NT2/D1 (cell line): ENCODE measurements around the gene CAD.

Experiments used
- DNase-seq: peaks from one replicate; pipeline ENCODE4 v3.0.0-alpha.2; 2011; ENCODE audit warnings: low read depth, low spot score
- H3K27me3 ChIP-seq: 2 replicates; pipeline ENCODE4 v1.6.0; 2011; ENCODE audit warnings: mild to moderate bottlenecking; ENCODE audit not compliant: insufficient read length, insufficient read depth
- H3K36me3 ChIP-seq: 2 replicates; pipeline ENCODE4 v1.6.1; 2011; ENCODE audit warnings: mild to moderate bottlenecking, low read length, mixed read lengths; ENCODE audit not compliant: insufficient read depth, insufficient read length
- H3K4me1 ChIP-seq: 2 replicates; pipeline ENCODE4 v1.5.1; 2011; ENCODE audit not compliant: insufficient read depth, insufficient read length
- H3K4me3 ChIP-seq: 2 replicates; pipeline ENCODE4 v1.5.1; 2011; ENCODE audit warnings: low read depth; ENCODE audit not compliant: insufficient read length
- H3K9ac ChIP-seq: 2 replicates; pipeline ENCODE4 v1.6.0; 2011; ENCODE audit warnings: low read depth; ENCODE audit not compliant: insufficient read length
- H3K9me3 ChIP-seq: 2 replicates; pipeline ENCODE4 v1.5.1; 2011; ENCODE audit warnings: mild to moderate bottlenecking, low read length; ENCODE audit not compliant: insufficient read depth
- SUZ12 ChIP-seq: IDR thresholded peaks from 2 replicates; pipeline ENCODE4 v1.6.1; 2011; ENCODE audit not compliant: insufficient read length, insufficient read depth; ENCODE audit errors: extremely low read depth
- YY1 ChIP-seq: IDR thresholded peaks from 2 replicates; pipeline ENCODE4 v1.6.1; 2011; ENCODE audit not compliant: insufficient read length, insufficient read depth
- ZNF274 ChIP-seq: IDR thresholded peaks from 2 replicates; pipeline ENCODE4 v1.6.1; 2011; ENCODE audit warnings: mild to moderate bottlenecking, low read depth, low read length

CAD gene

GRCh38 chr2:27288610-27289009, 71.4 kb downstream of the CAD start:
- Histone ChIP-seq H3K4me1 (no peaks in the 10 kb centered on the region), H3K9ac (no peak overlapping the region), H3K9me3 (no peaks in the 10 kb centered on the region), H3K4me3 (no peak overlapping the region), H3K27me3 (peaks cover 5% of the 10 kb centered on the region), H3K36me3 (no peaks in the 10 kb centered on the region)
- TF ChIP-seq ZNF274 (no peak), SUZ12 (no peak), YY1 (no peak)
- no peak for DNase-seq

- no peak overlapping the region for H3K9ac ChIP-seq
- no peaks in the 10 kb centered on the region for H3K9me3 ChIP-seq
- H3K4me1 ChIP-seq, result no peaks in the 10 kb centered on the region
- H3K4me3 ChIP-seq, result no peak overlapping the region
- DNase-seq, result no peak
- H3K36me3 ChIP-seq, result no peaks in the 10 kb centered on the region
- H3K27me3 ChIP-seq, result no peaks in the 10 kb centered on the region
- TF ChIP-seq ZNF274 (no peak), SUZ12 (no peak), YY1 (no peak)
Measured at GRCh38 chr2:27290549-27290948, 73.4 kb downstream of the CAD start.

GRCh38 chr2:27291865-27292264, 74.7 kb downstream of the CAD start:
- Histone ChIP-seq H3K36me3 (no peaks in the 10 kb centered on the region), H3K9ac (no peak overlapping the region), H3K27me3 (no peaks in the 10 kb centered on the region), H3K4me3 (no peak overlapping the region), H3K4me1 (no peaks in the 10 kb centered on the region), H3K9me3 (no peaks in the 10 kb centered on the region)
- TF ChIP-seq SUZ12 (no peak), ZNF274 (no peak), YY1 (no peak)
- DNase-seq, result no peak
